RPMI7951 (cell line): ENCODE results near the gene RNF148. TPM values are rescaled to one million over a fixed set of nuclear protein-coding genes. Genes with fewer than 3 reads are reported as not detected.

Source experiments
- DNase-seq: peaks from one replicate; pipeline ENCODE4 v3.0.0-alpha.2; 2012; ENCODE audit warnings: low read depth
- total RNA-seq: library from RNA; depleted of rRNA; stranded (reverse); fragments of >200 nt; shearing (Covaris generic); gene quantifications from 2 replicates; pipeline ENCODE4 v1.2.3, GENCODE V29; 2014; rRNA removed

The RNF148 gene, protein sequence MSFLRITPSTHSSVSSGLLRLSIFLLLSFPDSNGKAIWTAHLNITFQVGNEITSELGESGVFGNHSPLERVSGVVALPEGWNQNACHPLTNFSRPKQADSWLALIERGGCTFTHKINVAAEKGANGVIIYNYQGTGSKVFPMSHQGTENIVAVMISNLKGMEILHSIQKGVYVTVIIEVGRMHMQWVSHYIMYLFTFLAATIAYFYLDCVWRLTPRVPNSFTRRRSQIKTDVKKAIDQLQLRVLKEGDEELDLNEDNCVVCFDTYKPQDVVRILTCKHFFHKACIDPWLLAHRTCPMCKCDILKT
- not detected in 2 replicates for total RNA-seq

DNA sequence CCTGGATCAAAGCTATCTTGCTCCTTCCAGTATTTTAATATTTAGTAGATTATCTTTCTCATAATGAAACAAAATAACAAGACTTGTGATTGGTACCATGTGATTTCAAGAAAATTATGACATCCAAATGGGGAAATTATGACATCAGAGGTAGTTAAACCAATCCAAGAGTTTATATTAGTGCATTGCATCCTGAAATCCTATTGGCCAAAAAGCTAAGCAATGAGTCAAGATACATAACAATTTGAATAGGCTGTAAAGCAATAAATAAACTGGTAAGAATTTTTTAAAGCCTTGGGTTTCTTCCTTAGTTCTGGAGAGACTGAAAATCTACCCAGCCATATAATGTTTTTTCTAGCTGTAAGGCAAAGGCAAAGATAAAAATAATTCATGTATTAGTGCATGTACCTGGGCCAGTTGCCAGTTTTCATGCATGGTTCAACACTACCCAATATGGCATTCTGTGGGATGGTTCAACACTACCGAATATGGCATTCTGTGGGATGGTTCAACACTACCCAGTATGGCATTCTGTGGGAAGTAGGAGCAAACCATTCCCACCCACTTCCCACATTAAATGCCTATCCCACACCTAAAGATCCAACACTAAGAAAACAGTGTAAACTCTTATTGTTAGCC, at the start of gene RNF148:
Gene RNF148 (minus strand): TSS at position 51 of the 639 bp plus-strand sequence. CDS start 172 bp downstream, outside the sequence.
- no peak for DNase-seq

DNA sequence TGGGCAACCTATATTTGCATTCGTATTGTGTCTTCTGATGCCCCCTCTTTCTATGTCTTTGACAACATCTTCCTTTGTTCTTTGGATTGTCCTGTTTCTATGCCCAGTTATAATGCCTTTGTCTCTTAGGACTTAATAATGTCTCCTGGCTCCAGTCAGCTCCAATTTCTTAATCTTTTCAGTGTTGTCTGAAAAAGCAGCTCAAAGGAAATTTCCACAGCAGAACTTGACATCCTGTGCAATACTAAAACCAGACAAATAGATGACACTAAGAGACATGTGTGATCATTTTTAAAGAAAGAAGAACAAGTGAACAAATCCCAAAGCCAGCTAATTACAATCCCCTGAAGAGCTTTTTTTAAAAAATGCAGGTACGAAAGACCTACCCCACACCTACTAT, 47.7 kb upstream of the RNF148 start:
- DNase-seq = no peak

DNA sequence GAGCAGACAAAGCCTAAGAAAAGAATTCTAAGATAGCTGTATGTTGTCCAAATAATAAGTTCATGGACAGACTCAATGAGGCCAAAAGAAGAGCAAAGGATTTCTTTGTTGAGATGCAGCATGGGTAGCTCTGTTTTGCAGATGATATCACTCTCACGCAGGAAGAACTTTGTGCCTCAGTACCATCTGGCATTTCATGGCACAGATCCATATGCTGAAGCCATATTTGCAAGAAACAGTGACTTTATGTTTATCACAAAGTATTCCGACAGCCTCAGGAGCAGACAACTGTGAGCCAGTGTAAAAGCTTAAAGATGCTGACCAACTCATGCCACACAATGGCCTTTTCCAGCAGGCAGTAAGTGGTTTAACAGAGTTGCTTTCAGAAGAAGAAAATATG, 45.5 kb upstream of the RNF148 start:
- DNase-seq = peak; percentile 24

DNA sequence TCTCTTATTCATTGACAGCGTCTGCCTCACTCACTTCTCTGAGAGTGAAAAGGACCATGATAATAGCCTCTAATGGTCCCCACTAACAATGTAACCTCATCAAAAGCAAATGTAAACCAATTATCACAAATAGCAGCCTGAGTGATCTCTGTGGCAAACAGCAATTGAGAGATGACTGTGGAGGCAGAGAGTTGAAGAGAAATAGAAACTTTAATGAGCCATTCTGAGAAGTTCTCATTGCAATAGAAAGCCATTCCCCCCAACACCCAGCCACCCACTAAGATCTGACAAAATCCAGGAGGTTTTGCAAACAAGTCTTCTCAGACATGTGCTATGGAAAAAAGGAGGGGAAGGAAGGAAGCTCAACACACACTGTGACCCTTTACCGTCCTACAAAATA, 44.2 kb upstream of the RNF148 start:
- DNase-seq = no peak

DNA sequence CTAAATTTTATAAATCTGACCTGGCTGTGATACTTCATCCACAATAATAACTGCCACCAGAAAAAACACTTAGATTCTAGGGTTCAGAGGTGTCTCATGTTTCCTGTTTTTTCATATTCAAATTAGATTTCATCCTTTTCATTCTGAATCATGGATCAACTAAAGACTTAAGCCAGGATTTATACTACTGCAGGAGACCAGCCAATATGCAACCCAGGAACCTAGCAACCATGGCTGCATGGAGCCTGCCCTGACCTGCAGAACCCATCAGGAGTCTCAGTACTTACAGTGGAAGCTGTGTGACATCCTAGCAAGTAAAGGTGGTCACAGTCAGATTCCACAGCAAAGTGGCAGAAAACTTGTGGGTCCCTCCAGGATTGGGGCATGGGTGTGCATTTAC, 40.5 kb upstream of the RNF148 start:
- DNase-seq = no peak

DNA sequence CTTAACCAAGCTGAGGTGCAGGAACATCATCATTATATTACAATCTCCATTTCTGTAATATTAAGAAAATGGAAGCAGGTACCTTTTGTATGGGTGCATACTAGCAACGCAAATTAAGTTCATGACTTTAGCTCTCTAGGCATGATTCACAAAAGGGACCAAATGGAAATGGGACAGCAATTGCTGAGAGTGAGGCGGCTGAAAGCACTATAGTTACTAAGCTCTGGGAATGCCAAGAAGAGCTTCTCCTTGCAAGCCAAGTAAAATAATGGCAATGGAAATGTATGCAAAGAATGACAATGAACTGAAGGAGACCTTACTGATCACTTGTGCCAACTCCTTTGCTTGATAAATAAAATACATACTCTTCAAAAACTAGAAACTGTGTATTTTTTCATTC, 36.2 kb upstream of the RNF148 start:
- no peak for DNase-seq

DNA sequence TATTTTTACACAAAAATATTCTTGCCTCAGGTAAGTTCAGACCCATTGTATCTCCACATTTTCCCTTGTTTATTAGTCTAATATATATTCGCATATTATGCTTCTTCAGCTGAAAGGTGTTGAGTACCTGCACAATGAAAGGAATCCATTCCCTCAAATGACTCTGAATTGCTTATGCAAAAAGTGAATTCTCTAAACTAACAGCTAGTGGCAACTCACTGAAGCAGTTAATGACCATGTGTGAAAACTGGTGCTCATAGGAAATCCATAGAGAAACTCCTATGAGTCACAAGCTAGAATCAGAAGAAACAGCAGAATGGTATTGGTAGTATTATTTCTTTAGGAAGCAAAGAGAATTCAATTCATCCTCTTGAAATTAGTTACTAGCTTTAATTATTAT, 33.5 kb upstream of the RNF148 start:
- no peak for DNase-seq

DNA sequence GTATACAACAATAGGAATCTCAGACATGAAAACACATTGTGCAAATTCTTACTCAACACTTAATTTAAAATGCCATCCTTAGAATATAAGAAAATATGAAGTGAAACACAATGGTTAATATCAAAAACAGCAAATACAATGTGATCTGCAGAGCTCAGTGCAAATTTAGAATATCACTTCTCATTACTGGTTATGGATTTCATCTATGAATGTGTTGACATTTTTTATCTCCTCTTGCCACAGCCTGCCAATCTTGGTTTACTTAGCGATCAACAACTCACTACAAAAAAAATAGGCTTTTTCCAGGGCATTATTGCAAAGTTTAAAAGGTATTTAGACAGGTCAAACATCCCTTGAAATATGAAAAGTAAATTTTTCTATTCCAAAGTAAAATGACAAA, 25.0 kb upstream of the RNF148 start:
- no peak for DNase-seq

DNA sequence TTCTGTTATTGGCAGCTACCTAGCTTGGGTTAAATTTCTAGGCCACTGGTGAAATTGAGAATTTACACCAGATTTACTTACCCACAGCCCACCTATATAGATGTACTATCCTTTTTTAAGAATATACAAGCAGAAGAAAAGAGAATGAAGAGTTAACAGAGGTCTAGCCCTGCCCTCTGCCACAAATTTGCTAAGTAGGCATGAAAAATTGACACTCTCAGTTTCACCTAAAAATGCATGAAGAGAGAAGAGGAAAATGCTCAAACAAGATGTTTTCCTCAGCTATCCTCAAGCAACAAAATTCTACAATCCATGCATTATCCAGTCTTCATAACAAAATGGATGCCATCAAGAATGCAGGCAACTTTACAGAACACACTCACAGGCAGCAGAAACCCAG, 24.6 kb upstream of the RNF148 start:
- no peak for DNase-seq

DNA sequence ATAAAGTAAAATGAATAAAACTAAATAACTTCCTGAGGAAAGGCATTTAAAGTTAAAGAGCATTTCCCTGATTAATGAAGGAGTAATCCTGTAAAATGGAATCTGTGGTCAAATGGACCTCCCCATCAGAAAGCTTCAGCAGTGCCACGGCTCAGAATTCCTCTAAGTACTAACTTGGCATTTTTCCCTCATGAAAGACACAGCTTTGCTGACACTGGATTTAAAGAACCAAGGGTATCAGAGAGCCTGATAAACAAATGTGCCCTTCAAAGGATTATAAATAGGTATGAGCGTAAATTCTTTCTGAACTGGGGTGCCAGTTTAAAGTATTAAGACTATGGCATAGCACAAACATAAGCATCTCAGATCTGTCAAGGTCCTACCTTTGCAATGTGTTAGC, 24.2 kb upstream of the RNF148 start:
- no peak for DNase-seq

DNA sequence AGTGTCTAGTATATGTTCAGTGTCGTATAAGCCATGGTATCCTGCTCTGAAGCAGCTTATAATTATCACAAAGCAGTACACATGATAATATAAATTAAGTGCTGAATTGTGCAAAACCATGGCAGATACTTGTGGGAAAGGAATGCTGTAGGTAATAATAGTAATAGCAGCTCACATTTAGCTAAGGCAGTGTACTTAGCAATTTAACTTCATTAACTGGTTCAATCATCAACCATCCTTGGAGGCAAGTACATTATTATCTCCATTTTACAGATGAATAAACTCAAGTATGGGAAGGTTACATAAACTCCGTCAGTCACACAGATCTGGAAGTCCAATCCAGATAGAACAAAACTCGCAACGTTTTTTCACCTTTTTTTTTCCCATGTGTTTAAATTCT, 21.6 kb upstream of the RNF148 start:
- no peak for DNase-seq

DNA sequence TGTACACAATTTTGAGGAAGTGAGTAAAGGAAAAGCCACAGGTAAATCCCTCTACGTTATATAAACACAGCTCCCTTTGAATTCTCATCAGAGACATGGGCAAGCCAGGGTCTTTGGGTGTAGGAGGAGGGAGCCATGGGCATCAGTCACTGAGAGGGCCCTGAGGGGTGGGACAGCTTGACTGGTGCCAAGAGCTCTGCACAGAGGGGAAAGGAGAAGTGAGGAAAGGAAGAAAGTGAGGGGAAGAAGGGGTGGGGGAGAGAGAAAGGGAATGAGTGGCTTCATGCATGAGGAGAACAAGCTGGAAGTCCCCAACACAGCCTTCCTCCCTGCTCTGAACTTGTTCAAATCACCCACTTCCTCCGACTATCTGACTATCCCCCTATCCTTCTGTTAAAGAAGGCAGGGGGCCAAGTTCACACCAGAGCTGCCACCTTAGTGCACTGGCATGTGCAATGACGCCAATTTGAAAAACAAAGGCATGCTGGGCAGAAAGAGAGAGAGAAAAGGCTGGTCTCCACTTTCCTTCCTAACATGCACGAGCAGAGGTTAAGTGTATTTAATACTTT, 16.4 kb upstream of the RNF148 start:
- DNase-seq = no peak

DNA sequence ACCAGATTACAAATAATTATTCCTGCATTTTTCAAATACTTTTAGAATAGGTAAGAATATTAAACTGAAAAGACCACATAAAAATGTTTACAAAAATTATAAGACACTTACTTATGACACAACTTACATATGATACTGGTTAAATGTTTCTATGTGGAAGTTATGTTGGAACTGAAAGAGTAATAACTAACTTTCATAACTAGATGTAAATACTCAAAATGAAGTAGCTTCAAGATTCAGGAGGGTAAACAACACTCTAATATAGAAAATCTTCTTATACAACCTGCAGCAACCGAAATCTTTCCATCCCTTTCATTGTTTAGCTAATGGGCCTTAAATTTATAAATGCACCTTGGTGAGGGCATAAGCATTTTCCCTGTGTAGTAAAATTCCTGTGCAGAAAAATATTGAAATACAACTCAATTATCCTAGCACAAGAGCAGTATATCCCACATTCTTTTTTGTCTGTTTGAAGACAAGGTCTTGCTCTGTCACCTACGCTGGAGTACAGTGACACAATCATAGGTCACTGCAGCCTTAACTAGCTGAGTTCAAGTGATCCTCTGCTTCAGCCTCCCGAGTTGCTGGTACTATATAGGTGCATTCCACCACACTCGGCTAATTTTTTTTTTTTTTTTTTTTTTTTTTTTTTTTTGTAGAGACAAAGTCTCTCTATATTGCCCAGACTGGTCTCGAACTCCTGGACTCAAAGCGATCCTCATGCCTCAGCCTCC, 14.8 kb upstream of the RNF148 start:
- no peak for DNase-seq

DNA sequence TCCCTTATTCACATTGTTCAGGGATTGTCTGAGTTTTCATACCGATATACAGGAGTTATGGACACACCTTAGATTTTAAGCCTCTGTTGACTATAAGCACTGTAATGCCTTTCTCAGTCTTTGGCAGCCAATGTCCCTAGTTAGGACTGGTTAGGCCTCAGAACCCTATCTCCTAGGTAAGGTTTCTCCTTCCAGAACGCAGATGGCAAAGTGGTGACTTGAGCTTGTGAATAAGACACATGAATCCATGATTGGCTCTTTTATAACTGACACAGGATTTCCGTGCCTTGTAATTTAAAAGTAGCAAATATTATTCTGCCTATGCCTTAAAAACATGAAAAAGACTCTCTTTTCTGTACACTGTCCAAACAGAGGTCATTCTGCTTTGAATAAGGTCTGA, 12.5 kb upstream of the RNF148 start:
- no peak for DNase-seq

DNA sequence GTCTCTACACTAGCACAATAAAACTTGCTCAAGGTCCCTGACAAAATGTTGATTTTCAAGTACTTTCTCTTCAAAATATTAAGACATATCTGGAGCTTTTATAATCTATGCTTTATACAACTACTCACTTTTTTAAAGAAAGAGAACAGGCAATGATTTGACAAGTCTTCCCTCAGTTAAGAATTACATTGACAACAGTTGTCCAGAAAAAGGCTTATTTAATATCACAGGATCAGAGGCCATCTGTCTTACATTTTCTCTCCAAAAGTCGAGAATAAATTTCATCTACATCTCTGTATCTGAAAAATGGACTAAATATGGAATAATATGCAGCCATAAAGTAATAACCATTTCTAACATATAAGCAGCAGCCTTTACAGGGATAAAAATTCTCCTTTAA, 8.2 kb upstream of the RNF148 start:
- DNase-seq = no peak

DNA sequence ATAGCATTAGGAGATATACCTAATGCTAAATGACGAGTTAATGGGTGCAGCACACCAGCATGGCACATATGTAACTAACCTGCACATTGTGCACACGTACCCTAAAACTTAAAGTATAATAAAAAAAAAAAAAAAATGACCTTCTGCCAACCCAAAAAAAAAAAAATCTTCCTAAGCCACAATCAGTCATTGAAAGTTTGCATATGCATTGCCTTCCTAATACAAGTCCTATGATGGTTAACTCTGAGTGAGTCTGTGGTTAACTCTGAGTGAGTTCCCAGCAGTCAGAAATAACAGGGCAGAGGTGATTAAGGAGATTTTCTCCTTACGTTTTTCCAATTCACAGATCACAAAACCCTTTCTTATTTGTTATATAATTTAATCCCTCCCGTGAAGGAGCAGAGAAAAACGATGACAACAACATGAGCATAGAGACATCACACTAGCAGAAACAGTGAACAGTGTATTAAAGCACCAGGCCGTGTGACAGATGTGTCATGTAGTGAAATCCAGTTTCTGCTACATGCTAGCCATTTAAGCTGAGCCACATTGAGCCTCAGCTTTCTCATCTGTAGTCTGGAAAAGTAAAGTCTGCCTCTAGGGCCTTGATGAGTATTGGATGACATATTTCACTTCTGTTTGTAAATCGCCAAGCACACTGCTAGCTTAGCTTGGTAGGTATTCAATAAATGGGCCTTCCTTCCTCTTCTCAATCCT, 7.4 kb upstream of the RNF148 start:
- no peak for DNase-seq

DNA sequence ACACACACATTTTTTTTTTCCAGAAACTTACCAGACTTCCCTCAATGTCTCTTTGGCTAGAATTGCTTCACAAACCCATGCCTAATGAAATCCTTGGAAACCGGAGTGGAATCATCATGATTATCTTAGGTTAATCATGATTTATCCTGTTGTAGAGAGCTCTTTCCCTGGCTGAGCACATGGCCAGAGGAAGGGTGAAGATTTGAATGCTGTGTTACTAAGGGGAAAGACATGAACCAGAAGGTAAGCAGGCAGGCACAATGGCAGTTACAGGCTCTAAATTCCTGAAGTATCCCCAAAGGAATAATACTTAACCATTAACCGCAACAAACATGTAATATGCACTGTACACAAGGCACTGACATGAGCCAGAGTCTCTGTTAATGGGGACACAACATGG, 4.1 kb upstream of the RNF148 start:
- DNase-seq = no peak

DNA sequence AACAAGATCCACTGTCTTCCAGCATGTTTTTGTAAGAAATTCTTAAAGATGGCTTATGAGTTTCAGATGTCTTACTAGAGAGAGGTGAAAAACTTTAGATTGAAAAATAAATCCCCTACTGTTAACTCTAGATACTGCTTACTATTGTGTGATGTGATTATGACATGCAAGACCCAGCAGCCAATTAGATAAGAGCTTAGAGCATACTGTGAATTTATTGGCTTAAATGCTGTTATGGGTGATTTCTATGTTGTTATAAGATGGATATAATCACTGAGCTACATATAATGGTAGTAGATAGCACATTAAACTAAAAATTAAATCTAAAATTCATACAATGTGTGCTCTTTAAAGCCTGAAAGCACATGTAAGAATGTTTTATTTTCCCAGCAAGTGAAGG, 3.7 kb downstream of the RNF148 start, which contains the start of gene RNF133:
Gene RNF133 (minus strand): TSS at position 101 of the 400 bp plus-strand sequence. CDS start 199 bp downstream, outside the sequence.
- DNase-seq = no peak

DNA sequence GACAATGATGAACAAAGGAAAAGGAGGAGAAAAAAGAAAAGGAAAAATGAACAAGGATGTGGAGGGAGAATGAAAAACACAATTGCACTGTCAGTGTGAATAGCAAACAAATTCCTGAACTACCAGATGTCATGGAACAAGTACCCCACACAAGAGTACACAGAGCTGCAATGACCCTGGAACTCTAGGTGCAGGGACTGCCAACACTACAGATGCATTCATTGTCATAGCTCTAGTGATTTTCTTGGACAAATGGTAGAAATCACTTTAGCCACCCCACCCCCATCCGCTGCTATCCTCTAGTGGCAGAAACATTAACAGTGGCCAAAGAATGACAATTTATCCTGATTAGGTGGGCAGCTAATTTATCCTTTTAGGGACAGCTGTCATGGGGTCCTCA, 6.9 kb downstream of the RNF148 start:
- no peak for DNase-seq

DNA sequence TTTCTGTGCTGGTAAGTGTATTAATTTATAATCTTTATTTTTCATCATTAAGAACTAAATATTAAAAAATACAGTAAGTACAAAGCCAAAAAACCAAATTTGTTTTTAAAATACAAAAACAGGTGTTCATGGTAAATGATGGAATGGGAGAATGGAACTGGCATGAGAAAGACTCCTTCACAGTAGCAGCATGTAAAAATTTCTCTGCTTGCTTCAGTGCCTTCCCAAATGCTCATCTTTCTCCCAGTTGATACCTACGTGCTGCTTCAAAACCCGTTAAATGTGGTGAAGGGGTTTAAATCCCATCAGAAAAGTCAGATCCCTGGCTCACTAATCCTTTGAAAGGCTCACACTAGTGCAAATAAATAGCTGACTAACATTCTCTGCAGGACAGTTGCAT, 8.0 kb downstream of the RNF148 start:
- DNase-seq = no peak

DNA sequence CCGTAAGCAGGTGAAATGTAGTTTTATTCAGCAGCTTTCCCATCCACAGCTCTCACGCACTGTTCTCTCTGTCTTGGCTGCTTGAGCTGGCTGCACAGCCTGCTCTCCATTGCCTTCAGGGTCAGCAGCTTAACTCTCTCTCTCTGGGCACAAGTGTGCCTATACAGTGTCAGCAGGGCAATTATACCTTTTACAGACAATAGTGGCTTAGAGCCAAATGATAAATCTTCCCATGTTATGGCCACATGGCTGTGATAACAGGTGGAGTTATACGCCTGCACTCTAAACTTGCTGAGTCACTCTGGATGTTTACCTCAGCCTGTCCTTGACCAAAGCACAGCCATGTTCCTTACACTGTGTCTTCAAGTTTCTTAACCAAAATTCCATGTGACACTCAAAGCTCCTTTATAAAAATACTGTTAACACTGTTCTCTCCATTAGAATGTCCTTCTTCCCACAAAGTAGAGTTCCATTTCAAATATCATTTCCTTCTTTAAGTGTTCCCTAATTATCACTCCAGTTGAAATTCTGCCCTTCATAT, 9.9 kb downstream of the RNF148 start:
- DNase-seq = no peak
